Left lobe of liver (tissue), 2 donors: Measurements from ENCODE around the gene OR5AK2. TPM values are rescaled to one million over a fixed set of nuclear protein-coding genes. Genes with fewer than 3 reads are reported as not detected.
"Not testable (repeated sequence)": the region's sequence is repeated elsewhere in the genome, so short reads cannot be mapped to it uniquely, and the experiment has no call there.

Source experiments
- ATAC-seq: fragments of 200-7000 bp; cut with Tn5 transposase; one replicate; pipeline ENCODE4 v1.9.1; 2020; ENCODE audit warnings: mild to moderate bottlenecking, moderate library complexity
- DNase-seq: peaks from one replicate; pipeline ENCODE4 v3.0.0-alpha.2; 2020; ENCODE audit warnings: low spot score
- total RNA-seq: library from RNA; stranded (reverse); gene quantifications from one replicate; pipeline ENCODE4 v1.2.1, GENCODE V29; 2021
- donor health status: DM: no; HTN: no; CAD: no; lungs with moderate emphysema.
- donor health status: DM: no; HTN: yes; CAD: no.

Gene OR5AK2
- not detected for total RNA-seq

DNA sequence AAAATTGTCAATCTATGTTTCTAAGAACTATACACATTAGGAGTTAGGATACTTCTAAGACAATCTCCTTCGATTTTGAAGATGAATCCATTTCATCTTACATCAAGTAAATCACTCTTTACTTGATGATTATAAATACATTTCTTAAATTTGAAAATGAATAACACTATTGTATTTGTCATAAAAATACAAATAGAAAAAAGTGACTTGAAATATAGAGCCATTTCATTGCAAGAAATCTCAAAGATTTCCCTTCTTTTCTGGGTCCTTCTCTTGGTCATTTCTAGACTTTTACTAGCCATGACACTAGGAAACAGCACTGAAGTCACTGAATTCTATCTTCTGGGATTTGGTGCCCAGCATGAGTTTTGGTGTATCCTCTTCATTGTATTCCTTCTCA, at the start of gene OR5AK2:
Gene OR5AK2 (plus strand): TSS at position 301 of the 400 bp plus-strand sequence. CDS start 0 bp downstream, at position 301.
- DNase-seq (no peak), ATAC-seq (no peak)

- not testable (repeated sequence) for DNase-seq, ATAC-seq
These were observed 43.2 kb upstream of the OR5AK2 start for GRCh38 chr11:56945526-56945925.

DNA sequence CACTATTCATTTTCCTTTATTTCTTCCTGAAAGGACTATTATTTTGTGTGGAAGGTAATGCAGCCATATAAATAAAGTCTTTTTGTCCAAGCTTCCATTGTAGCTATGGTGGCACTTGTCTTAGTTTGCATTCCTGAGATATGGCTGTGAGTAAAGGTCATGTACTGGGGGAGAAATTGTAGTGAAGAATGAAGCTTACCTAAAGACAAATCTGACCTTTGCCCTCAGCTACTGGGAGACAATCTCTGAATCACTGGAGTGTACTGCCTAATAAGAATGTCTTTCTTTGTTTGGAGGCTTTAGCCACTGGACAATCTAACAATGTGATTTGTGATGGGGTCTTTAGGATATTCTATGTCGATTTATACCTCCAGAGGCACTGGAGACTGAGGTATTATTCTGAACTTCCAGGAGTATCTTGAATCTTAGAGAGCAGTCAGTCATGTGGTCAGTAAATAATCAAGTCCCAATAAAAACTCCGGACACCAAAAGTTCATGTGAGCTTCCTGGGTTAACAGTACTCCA, 39.7 kb upstream of the OR5AK2 start:
- DNase-seq = no peak
- no peak for ATAC-seq

GRCh38 chr11:56950510-56950909, 38.2 kb upstream of the OR5AK2 start:
- no peak for DNase-seq
- no peak for ATAC-seq

DNA sequence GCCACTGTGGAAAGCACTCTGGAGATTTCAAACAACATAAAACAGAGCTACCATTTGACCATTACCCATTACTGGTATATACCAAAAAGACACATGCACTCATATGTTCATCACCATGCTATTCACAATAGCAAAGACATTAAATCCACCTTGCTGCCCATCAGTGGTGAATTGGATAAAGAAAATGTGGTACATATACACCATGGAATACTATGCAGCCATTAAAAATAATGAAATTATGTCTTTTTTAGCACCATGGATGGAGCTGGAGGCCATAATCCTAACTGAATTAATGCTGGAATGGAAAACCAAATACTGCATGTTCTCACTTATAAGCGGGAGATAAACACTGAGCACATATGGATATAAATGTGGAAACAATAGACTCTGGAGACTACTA, 34.8 kb upstream of the OR5AK2 start:
- not testable (repeated sequence) for DNase-seq, ATAC-seq

- no peak for DNase-seq
- ATAC-seq = no peak
These were observed 27.1 kb upstream of the OR5AK2 start for GRCh38 chr11:56961609-56962008.

DNA sequence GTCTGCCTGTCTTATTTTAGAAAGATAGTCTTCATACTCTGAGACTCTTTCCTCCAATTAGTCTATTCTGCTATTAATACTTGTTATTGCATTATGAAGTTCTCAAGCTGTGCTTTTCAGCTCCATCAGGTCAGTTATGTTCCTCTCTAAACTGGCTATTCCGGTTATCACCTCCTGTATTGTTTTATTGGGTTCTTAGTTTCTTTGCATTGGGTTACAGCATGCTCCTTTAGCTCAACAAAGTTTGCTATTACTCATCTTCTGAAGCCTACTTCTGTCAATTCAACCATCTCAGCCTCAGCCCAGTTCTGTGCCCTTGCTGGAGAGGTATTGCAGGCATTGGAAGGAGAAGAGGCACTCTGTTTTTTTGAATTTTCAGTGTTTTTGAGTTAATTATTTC, 21.0 kb upstream of the OR5AK2 start:
- ATAC-seq (no peak), DNase-seq (no peak)

- ATAC-seq (no peak), DNase-seq (no peak)
These were observed 20.2 kb upstream of the OR5AK2 start for GRCh38 chr11:56968524-56968923.

DNA sequence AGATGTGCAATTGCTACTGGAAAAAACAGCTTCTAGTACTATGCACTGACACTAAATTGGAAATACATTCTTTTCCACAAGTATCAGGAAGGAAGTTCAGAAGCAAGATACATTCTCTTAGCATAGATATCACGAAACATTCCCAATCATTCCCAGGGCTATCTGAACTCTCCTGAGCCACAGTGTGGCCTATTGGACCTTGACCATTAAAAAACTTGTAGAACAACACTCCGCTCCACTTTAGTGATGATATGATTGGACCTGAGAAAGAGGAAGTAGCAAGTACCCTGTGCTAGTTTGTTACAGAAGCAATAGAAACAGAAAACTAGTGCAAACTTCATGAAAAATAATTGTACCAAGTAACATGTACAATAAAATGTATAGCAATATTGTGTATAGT, 11.4 kb upstream of the OR5AK2 start:
- DNase-seq (no peak), ATAC-seq (no peak)

DNA sequence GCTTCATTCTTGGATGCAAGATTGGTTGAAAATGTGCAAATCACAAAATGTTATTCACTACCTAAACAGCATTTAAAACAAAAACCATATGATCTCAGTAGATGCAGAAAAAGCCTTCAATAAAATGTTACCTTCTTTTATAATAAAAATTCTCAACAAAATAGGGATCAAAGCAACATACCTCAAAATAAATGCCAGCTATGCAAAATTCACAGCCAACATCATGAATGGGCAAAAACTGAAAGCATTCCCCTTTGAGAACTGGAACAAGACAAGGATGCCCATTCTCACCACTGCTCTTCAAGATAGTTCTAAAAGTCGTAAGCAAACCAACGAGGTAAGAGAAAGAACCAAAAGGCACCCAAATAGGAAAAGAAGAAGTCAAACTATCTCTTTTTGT, 2.0 kb downstream of the OR5AK2 start:
- no peak for DNase-seq
- no peak for ATAC-seq

DNA sequence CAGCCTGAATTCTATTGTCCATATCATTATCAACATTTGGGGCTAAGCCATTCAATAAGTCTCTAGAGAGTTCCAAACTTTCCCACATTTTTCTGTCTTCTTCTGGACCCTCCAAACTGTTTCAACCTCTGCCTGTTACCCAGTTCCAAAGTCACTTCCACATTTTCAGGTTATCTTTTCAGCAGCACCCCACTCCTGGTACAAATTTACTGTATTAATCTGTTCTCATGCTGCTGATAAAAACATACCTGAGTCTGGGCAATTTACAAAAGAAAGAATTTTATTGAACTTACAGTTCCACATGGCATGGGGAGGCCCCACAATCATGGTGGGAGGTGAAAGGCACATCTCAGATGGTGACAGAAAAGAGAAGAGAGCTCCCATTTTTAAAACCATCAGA, 5.8 kb downstream of the OR5AK2 start:
- ATAC-seq (no peak), DNase-seq (no peak)

DNA sequence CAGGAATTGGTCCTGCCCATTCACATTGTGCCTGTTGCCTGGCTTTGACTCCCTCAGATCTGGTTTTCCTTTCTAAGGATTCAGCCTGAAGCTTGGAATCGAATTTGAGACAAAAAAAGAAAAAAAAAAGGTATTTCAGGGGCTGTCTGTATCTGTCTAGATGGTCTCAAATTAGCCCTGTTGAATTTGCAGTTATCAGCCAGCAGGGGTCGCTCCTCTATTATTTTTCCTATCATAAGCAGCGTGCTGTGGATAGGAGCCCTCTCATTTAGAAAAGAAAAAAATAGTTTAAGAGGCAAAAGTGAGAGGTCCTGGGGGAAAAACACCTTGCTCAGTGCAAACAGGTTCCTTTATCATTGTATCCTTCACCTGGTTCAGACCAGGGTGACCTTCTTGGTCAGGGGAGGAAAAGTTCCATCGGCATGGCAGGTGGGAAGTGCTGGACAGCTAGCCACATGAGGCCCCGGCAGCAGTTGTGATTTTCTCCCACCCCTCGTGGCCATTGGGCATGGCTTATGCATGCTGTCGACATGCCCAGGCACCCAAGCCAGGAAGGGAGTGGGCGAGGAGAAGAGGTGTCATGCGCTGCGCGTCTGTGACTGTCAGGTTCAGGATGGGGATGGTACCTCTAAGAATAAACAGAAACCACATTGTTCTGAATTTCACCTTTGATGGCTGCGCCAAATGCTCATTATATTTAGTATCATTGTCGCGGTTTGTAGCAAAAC, 13.1 kb downstream of the OR5AK2 start:
- DNase-seq (no peak), ATAC-seq (no peak)

DNA sequence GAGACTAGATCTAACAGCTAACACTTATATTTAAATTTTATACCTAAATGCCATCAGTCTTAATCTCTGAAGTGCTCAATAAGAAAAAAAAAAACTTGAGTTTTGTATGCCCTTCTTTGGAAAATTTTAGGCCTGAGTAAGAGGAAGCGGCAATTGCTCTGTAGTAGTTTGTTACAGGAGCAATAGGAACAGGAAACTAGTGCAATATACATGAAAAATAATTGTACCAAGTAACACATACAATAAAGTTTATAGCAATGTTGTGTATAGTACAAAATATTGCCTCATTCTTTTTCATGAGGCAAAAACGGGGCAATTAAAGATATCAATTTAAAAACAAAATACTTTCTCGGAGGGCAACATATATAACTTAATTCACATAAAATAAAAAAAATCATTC, 19.7 kb downstream of the OR5AK2 start:
- DNase-seq = no peak
- ATAC-seq = no peak

DNA sequence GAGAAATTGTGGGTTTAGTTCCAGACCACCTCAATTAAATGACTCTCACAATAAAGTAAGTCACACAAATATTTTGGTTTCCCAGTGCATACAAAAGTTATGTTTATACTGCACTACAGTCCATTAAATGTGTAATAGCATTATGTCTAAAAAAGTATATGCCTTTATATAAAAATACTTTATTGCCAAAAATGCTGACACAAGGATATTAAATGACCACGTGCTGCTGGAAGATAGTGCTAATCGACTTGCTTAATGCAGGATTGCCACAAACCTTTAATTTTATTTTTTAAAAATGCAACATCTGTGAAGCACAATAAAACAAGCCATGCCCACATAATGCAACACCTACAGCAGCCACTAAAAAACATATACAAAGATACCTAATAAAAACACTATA, 27.0 kb downstream of the OR5AK2 start:
- DNase-seq (no peak), ATAC-seq (no peak)

DNA sequence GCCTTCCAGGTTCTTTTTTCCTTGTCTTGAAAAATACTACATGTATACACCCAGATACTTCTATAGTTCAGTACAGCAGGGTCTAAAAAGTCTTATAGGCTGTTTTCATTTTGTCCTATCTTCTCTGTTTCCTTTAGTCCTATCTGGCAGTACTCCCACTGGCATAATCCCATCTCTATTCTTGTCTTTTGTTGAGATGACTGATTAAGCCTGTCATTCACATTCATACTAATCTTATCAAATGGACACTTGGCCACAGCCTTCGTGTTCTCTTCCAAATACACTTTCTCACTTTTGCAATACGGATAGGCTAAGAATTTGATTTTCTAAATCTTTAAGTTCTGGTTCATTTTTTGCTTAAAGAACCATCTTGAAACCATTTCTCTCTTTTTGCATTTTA, 42.8 kb downstream of the OR5AK2 start:
- ATAC-seq (no peak), DNase-seq (no peak)

Other genes starting within 250 kb of the OR5AK2 start
- gene OR9G4, start 240.2 kb upstream of the OR5AK2 start, total RNA-seq = not detected
- 0.13 TPM for gene LRRC55, start 193.0 kb downstream of the OR5AK2 start, total RNA-seq
- gene APLNR, start 248.3 kb downstream of the OR5AK2 start, total RNA-seq = 2.4 TPM